K562 (cell line): ENCODE data around the gene TAAR1. TPM values are rescaled to one million over a fixed set of nuclear protein-coding genes. Genes with fewer than 3 reads are reported as not detected.

ENCODE experiments used
- ATAC-seq: fragments of 200-7000 bp; cut with Tn5 transposase; 3 replicates; pipeline ENCODE4 v1.9.1; 2020; ENCODE audit warnings: moderate library complexity
- BruUV-seq: library from RNA; stranded (reverse); fragments of 400-500 nt; replicated peaks from 2 replicates; lab custom pipeline; 2021; lab: Mats Ljungman, UMichigan
- CTCF ChIA-PET: fragments of 300-600 bp; formaldehyde crosslinking; extraction: SDS; loops from one replicate; lab custom pipeline; 2021; ENCODE audit warnings: low intra/inter-chr PET ratio; lab: Yijun Ruan, JAX
- POLR2A ChIA-PET: fragments of 300-600, 350-650 bp; sonication (Branson Sonifier 250); formaldehyde crosslinking; extraction: SDS; loops from one replicate; lab custom pipeline; 2021; ENCODE audit warnings: antibody characterized with exemption, inconsistent platforms; lab: Yijun Ruan, JAX
- DNase-seq, 4 experiments: peaks; one replicate each; pipeline versions ENCODE4 v3.0.0 to v3.0.0-alpha.2; 2011 to 2018; ENCODE audit warnings: low spot score in 3 of 4, mixed read lengths in 3 of 4; ENCODE audit errors: extremely low read depth in 1 of 4
- FAIRE-seq: peaks from 2 replicates; lab custom pipeline; 2011; peaks lifted over from hg19 to GRCh38; lab: Jason Lieb, UNC
- H2AFZ ChIP-seq: 2 replicates; pipeline ENCODE4 v1.6.0; 2011; ENCODE audit warnings: low read depth, low read length, control low read depth, inconsistent platforms
- H3K27ac ChIP-seq: fragments of 200-600 bp; 3 replicates; pipeline ENCODE4 v1.8.0; 2011; ENCODE audit warnings: low read depth, mild to moderate bottlenecking, control low read depth, inconsistent platforms, low read length, moderate library complexity, mixed read lengths; ENCODE audit errors: extremely low read depth
- H3K27me3 ChIP-seq, 2 experiments: fragments of 300-600 bp in 1 of 2; 2 replicates in 1 of 2; 3 replicates in 1 of 2; pipeline versions ENCODE4 v1.6.0 to v1.8.0; 2011; ENCODE audit warnings: inconsistent platforms in 2 of 2, low read length in 2 of 2, mild to moderate bottlenecking in 1 of 2, mixed read lengths in 1 of 2, moderate library complexity in 1 of 2; ENCODE audit not compliant: control insufficient read depth in 2 of 2, insufficient read depth in 2 of 2
- H3K36me3 ChIP-seq: fragments of 300-600 bp; 3 replicates; pipeline ENCODE4 v1.8.0; 2011; ENCODE audit warnings: mild to moderate bottlenecking, low read length, inconsistent platforms; ENCODE audit not compliant: control insufficient read depth, insufficient read depth
- H3K4me1 ChIP-seq, 2 experiments: fragments of 200-600 bp in 1 of 2; replicated peaks in 1 of 2; 2 replicates in 1 of 2; 3 replicates in 1 of 2; pipeline versions ENCODE4 v1.5.1 to v1.8.0; 2011; ENCODE audit warnings: inconsistent platforms in 2 of 2, low read length in 2 of 2, mild to moderate bottlenecking in 1 of 2, mixed read lengths in 1 of 2, moderate library complexity in 1 of 2; ENCODE audit not compliant: control insufficient read depth in 2 of 2, insufficient read depth in 2 of 2
- H3K4me2 ChIP-seq: 2 replicates; pipeline ENCODE4 v1.6.1; 2011; ENCODE audit warnings: low read length, control low read depth, inconsistent platforms, mixed read lengths; ENCODE audit not compliant: insufficient read depth
- H3K4me3 ChIP-seq: fragments of 200-600 bp; sonication (generic), shearing (Covaris generic); 2 replicates; pipeline ENCODE4 v1.5.1; 2016; ENCODE audit warnings: control low read depth, inconsistent platforms
- H3K79me2 ChIP-seq: fragments of 200-600 bp; 3 replicates; pipeline ENCODE4 v1.8.0; 2011; ENCODE audit warnings: low read length, inconsistent platforms; ENCODE audit not compliant: control insufficient read depth, insufficient read depth
- H3K9ac ChIP-seq, 2 experiments: 2 replicates each; pipeline versions ENCODE4 v1.6.0 to v1.6.1; 2011; ENCODE audit warnings: low read depth in 2 of 2, low read length in 2 of 2, control low read depth in 1 of 2, inconsistent platforms in 1 of 2, mild to moderate bottlenecking in 1 of 2, mixed read lengths in 1 of 2; ENCODE audit not compliant: insufficient read depth in 1 of 2
- H3K9me1 ChIP-seq: one replicate; pipeline ENCODE4 v1.6.0; 2011; ENCODE audit warnings: inconsistent platforms, mild to moderate bottlenecking, low read length, moderate library complexity; ENCODE audit not compliant: control insufficient read depth, insufficient read depth
- H3K9me3 ChIP-seq: replicated peaks from 2 replicates; pipeline ENCODE4 v1.5.1; 2011; ENCODE audit warnings: low read depth, low read length, inconsistent platforms; ENCODE audit not compliant: control insufficient read depth, insufficient read depth
- H4K20me1 ChIP-seq: replicated peaks from 2 replicates; pipeline ENCODE4 v1.6.1; 2011; ENCODE audit warnings: low read length, inconsistent platforms, mixed read lengths; ENCODE audit not compliant: control insufficient read depth, insufficient read depth
- EGR1 ChIP-seq: fragments of 450-650 bp; conservative IDR thresholded peaks from 2 replicates; pipeline ENCODE4 v1.6.1; 2017; ENCODE audit warnings: mild to moderate bottlenecking
- RAD21 ChIP-seq, 2 experiments: fragments of 250-450 bp in 1 of 2; fragments of 450-650 bp in 1 of 2; sonication (Bioruptor Pico) in 1 of 2; formaldehyde crosslinking in 1 of 2; IDR thresholded peaks in 1 of 2; conservative IDR thresholded peaks in 1 of 2; 2 replicates each; pipeline versions ENCODE4 v1.4.0 to v1.8.0; 2020 to 2022; ENCODE audit warnings: mild to moderate bottlenecking in 2 of 2, moderate library complexity in 1 of 2
- SIX5 ChIP-seq, 2 experiments: IDR thresholded peaks; 2 replicates each; pipeline ENCODE4 v1.6.1; 2011; ENCODE audit warnings: low read length in 2 of 2, borderline replicate concordance in 1 of 2, low read depth in 1 of 2, mild to moderate bottlenecking in 1 of 2, moderate library complexity in 1 of 2; ENCODE audit not compliant: insufficient read depth in 1 of 2
- SP2 ChIP-seq: IDR thresholded peaks from 2 replicates; pipeline ENCODE4 v1.6.1; 2011; ENCODE audit warnings: mild to moderate bottlenecking, low read depth, low read length, moderate library complexity; ENCODE audit not compliant: poor library complexity, severe bottlenecking; ENCODE audit errors: extremely low read depth
- TARDBP ChIP-seq: fragments of 450-650 bp; IDR thresholded peaks from 2 replicates; pipeline ENCODE4 v1.6.1; 2016
- XRCC5 ChIP-seq: fragments of 200-400 bp; formaldehyde crosslinking; IDR thresholded peaks from 2 replicates; pipeline ENCODE4 v1.6.1; 2017; ENCODE audit warnings: low read depth, mild to moderate bottlenecking, low read length
- ZFP36 ChIP-seq: fragments of 150-350 bp; IDR thresholded peaks from 2 replicates; pipeline ENCODE4 v1.6.1; 2018; ENCODE audit warnings: low read length, low read depth; ENCODE audit not compliant: partially characterized antibody
- ZNF551 ChIP-seq: fragments of 250-450 bp; sonication (Bioruptor Pico); IDR thresholded peaks from 2 replicates; pipeline ENCODE4 v1.5.0; 2021; ENCODE audit warnings: mild to moderate bottlenecking, moderate library complexity
- in situ Hi-C: fragments of 300-500 bp; cut with MboI; formaldehyde crosslinking; loops from 4 replicates; pipeline ENCODE4 v1.15.0; 2018; ENCODE audit warnings: inconsistent platforms, mixed read lengths
- intact Hi-C: fragments of 100-400 bp; cut with micrococcal nuclease; formaldehyde crosslinking; loops from 2 replicates; pipeline ENCODE4 v1.14.2; 2022
- polyA plus RNA-seq, 8 experiments: library from polyadenylated mRNA; depleted of rRNA in 4 of 8; stranded (reverse) in 5 of 8; unstranded in 3 of 8; fragments of >200 nt; fragmentation: Nextera tagmentation in 2 of 8; fragmentation: Illumina TruSeq in 1 of 8; extraction: Ambion mirVana in 2 of 8; extraction: Trizol in 1 of 8; gene quantifications; 2 replicates each; pipeline versions ENCODE4 v1.2.1 to v1.2.3, GENCODE V29; 2011 to 2014; ENCODE audit warnings: inconsistent platforms in 1 of 8, missing spikeins in 1 of 8
- total RNA-seq, 7 experiments: library from RNA; depleted of rRNA in 6 of 7; stranded (reverse); fragments of >200 nt in 6 of 7; fragmentation: Illumina TruSeq in 2 of 7; extraction: Trizol in 2 of 7; gene quantifications; 2 replicates each; pipeline versions ENCODE4 v1.2.1 to v1.2.3, GENCODE V29; 2011 to 2021; ENCODE audit warnings: low replicate concordance in 1 of 7
- TF ChIP-seq, protein P1 (sequence below), 2 experiments: fragments of 200-800 bp in 1 of 2; sonication (Bioruptor generic) in 1 of 2; sonication (generic) in 1 of 2; formaldehyde crosslinking in 1 of 2; IDR thresholded peaks in 1 of 2; conservative IDR thresholded peaks in 1 of 2; 2 replicates each; pipeline versions ENCODE4 v1.5.0 to v1.6.1; 2016 to 2020; ENCODE audit warnings: missing compliant biosample characterization in 1 of 2, missing genetic modification characterization in 1 of 2, missing genetic modification reagents in 1 of 2
- TF ChIP-seq, protein P2 (sequence below): fragments of 250-450 bp; sonication (Bioruptor Pico); IDR thresholded peaks from 2 replicates; pipeline ENCODE4 v1.5.0; 2021; ENCODE audit warnings: mild to moderate bottlenecking, moderate library complexity

Gene TAAR1
- total and polyA plus RNA-seq, 9 of the 15 experiments (the other 6 are each of a cell fraction or from before 2014, with no cell fraction given) = not detected

DNA sequence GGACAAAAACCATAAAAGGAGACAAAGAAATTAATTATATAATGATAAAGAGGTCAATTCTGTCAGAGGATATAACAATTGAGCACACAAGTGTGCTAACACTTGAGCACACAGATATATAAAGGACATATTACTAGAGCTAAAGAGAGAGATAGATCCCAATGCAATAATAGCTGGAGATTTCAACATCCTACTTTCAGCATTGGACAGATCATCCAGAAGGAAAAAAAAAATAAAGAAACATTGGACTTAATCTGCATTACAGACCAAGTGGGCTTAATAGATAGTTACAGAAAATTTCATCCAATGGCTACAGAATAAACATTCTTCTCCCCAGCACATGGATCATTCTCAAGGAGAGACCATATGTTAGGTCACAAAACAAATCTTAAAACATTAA is 45.0 kb upstream of the TAAR1 start:
- no peak for FAIRE-seq
- H3K36me3 ChIP-seq = no peaks in the 10 kb centered on the region
- no peak for DNase-seq
- ATAC-seq = no peak
- CTCF ChIA-PET = no interaction called here
- H3K79me2 ChIP-seq = no peaks in the 10 kb centered on the region
- BruUV-seq = no TSS peak
- H3K9me3 ChIP-seq = no peaks in the 10 kb centered on the region
- no peak overlapping the region for H3K9ac ChIP-seq
- H3K4me3 ChIP-seq = no peak overlapping the region
- POLR2A ChIA-PET = no interaction called here
- H3K27me3 ChIP-seq = no peaks in the 10 kb centered on the region
- no peak for TF ChIP-seq EGR1
- no peak for TF ChIP-seq XRCC5
- TF ChIP-seq RAD21 (CRISPR knock-in tag; conservative IDR thresholded peaks at IDR 0.05 in 1 of 2, IDR thresholded peaks at IDR 0.05 in 1 of 2) = no peak
- TF ChIP-seq SIX5 (IDR thresholded peaks at IDR 0.05; ENCODE audit: borderline replicate concordance in 1 of 2, insufficient read depth in 1 of 2, low read depth in 1 of 2, low read length in 2 of 2) = no peak
- no peak for TF ChIP-seq ZFP36
- no peak for TF ChIP-seq ZNF551 (CRISPR knock-in tag)
- TF ChIP-seq, protein P1, sequence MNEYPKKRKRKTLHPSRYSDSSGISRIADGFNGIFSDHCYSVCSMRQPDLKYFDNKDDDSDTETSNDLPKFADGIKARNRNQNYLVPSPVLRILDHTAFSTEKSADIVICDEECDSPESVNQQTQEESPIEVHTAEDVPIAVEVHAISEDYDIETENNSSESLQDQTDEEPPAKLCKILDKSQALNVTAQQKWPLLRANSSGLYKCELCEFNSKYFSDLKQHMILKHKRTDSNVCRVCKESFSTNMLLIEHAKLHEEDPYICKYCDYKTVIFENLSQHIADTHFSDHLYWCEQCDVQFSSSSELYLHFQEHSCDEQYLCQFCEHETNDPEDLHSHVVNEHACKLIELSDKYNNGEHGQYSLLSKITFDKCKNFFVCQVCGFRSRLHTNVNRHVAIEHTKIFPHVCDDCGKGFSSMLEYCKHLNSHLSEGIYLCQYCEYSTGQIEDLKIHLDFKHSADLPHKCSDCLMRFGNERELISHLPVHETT (CRISPR knock-in tag; conservative IDR thresholded peaks at IDR 0.05 in 1 of 2, IDR thresholded peaks at IDR 0.05 in 1 of 2) = no peak
- TF ChIP-seq, protein P2, sequence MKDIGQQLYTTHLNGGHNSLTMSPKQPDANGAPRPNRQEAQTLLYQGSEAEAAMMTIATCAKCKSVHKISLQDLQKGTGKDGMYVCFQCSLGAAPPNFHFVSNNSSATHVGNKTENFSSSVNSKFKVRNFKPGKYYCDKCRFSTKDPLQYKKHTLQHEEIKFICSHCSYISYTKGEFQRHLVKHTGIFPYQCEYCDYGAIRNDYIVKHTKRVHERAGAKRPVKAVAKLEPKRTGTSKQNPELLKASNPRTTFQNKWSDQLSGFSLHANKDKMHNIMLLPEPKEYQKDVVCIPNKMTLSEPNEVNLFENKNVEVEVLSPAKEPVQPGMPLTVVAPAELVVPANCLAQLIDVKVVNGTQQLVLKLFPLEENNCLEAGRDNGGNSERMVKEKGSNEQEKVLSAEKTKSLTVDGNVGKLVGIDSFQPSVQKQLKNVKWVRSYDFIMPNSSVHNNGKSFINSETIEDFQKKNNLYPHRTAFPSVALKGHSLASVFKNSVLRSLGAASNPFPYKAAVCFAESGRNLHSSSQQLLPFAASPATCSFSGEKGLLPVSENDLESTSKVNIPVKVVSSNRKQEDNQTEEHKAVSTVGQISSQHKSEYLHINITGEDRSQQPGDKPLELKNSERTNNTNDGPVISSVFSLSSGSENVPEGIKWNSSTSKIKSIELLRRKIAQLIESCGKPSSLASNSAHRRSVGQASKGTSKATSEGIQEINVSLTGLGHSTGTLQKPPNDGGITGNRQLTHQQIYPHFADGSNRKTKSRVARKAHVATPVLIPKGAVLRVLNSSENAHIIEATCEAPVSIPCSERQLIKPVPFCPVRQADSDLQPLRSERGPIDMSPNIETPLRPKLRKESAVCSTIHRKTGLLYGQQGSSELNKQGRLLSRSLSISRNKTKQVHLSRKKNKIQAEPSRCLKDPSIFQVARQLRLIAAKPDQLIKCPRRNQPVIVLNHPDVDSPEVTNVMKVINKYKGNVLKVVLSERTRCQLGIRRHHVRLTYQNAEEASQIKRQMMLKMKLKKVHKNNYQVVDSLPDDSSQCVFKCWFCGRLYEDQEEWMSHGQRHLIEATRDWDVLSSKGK (CRISPR knock-in tag) = no peak
- no peak for TF ChIP-seq TARDBP
- TF ChIP-seq SP2 = no peak
- in situ Hi-C loops = no loop called here
- intact Hi-C loops = no loop called here
- H3K4me1 ChIP-seq = no peaks in the 10 kb centered on the region
- no peak overlapping the region for H2AFZ ChIP-seq
- H4K20me1 ChIP-seq = no peaks in the 10 kb centered on the region
- no peak overlapping the region for H3K4me2 ChIP-seq
- H3K9me1 ChIP-seq = no peaks in the 10 kb centered on the region
- H3K27ac ChIP-seq = no peak overlapping the region
